NCI-H748 treated with DMSO at 0.1 percent for 48 hours (cell line): ENCODE data around the gene RNPS1.
"Not testable (repeated sequence)": the region's sequence is repeated elsewhere in the genome, so short reads cannot be mapped to it uniquely, and the experiment has no call there.

Experiments used
- DNase-seq: peaks from one replicate; lab custom pipeline; 2025; lab: John Stamatoyannopoulos, UW

RNPS1 gene

GRCh38 chr16:2282866-2283555 is 15.1 kb upstream of the RNPS1 start:
- no peak for DNase-seq

- no peak for DNase-seq
Measured at GRCh38 chr16:2282262-2282661, 14.3 kb upstream of the RNPS1 start.

GRCh38 chr16:2280981-2281542 is 13.1 kb upstream of the RNPS1 start:
- no peak for DNase-seq

- DNase-seq: no peak
Measured at GRCh38 chr16:2280461-2280860, 12.5 kb upstream of the RNPS1 start.

GRCh38 chr16:2278956-2279800 is 11.3 kb upstream of the RNPS1 start:
- no peak for DNase-seq

GRCh38 chr16:2278272-2278608 is 10.3 kb upstream of the RNPS1 start:
- no peak for DNase-seq

- DNase-seq: no peak
Measured at GRCh38 chr16:2277466-2278271, 9.7 kb upstream of the RNPS1 start.

- no peak for DNase-seq
Measured at GRCh38 chr16:2276368-2277195, 8.7 kb upstream of the RNPS1 start.

GRCh38 chr16:2275476-2276367 is 7.8 kb upstream of the RNPS1 start:
- DNase-seq: no peak

- no peak for DNase-seq
Measured at GRCh38 chr16:2273931-2274330, 6.0 kb upstream of the RNPS1 start.

GRCh38 chr16:2273484-2273883 is 5.6 kb upstream of the RNPS1 start:
- DNase-seq: no peak

GRCh38 chr16:2271848-2272461 is 4.0 kb upstream of the RNPS1 start:
- no peak for DNase-seq

GRCh38 chr16:2270588-2271470 is 2.9 kb upstream of the RNPS1 start:
- no peak for DNase-seq

- DNase-seq: no peak
Measured at GRCh38 chr16:2270070-2270462, 2.1 kb upstream of the RNPS1 start.

- not testable (repeated sequence) for DNase-seq
Measured at GRCh38 chr16:2267505-2267912, 417 bp downstream of the RNPS1 start.

GRCh38 chr16:2266887-2267286 is 1.0 kb downstream of the RNPS1 start:
- not testable (repeated sequence) for DNase-seq

- not testable (repeated sequence) for DNase-seq
Measured at GRCh38 chr16:2263026-2263425, 4.9 kb downstream of the RNPS1 start.

GRCh38 chr16:2260250-2260649 is 7.7 kb downstream of the RNPS1 start:
- DNase-seq: no peak

GRCh38 chr16:2258530-2258929 is 9.4 kb downstream of the RNPS1 start:
- not testable (repeated sequence) for DNase-seq
